CD4-positive, alpha-beta T cell treated with Interleukin-17A for 1 hour (primary cell): ENCODE results near the gene OR2F1.

Source experiments
- DNase-seq: peaks from one replicate; pipeline ENCODE4 v3.0.0-alpha.2; 2020

The OR2F1 gene

GRCh38 chr7:143954135-143954534 is 509 bp upstream of the OR2F1 start:
- DNase-seq, result no peak

GRCh38 chr7:143958781-143959180 is 4.1 kb downstream of the OR2F1 start:
- no peak for DNase-seq

- DNase-seq, result no peak
Measured at GRCh38 chr7:143960813-143961610, 6.4 kb downstream of the OR2F1 start.

- DNase-seq, result no peak
Measured at GRCh38 chr7:143965280-143965679, 10.6 kb downstream of the OR2F1 start.

- no peak for DNase-seq
Measured at GRCh38 chr7:143967398-143967797, 12.8 kb downstream of the OR2F1 start.

- no peak for DNase-seq
Measured at GRCh38 chr7:143973870-143974416, 19.3 kb downstream of the OR2F1 start.

GRCh38 chr7:143974459-143974858 is 19.8 kb downstream of the OR2F1 start:
- DNase-seq, result no peak

- DNase-seq, result no peak
Measured at GRCh38 chr7:143975617-143976016, 21.0 kb downstream of the OR2F1 start.

GRCh38 chr7:143978585-143978984 is 23.9 kb downstream of the OR2F1 start:
- no peak for DNase-seq

- DNase-seq, result no peak
Measured at GRCh38 chr7:143979359-143979758, 24.7 kb downstream of the OR2F1 start.

GRCh38 chr7:143979998-143980397 is 25.4 kb downstream of the OR2F1 start:
- no peak for DNase-seq

GRCh38 chr7:143980746-143981510 is 26.3 kb downstream of the OR2F1 start:
- DNase-seq, result no peak

GRCh38 chr7:143983960-143984359 is 29.3 kb downstream of the OR2F1 start:
- no peak for DNase-seq

GRCh38 chr7:143987513-143987912 is 32.9 kb downstream of the OR2F1 start:
- DNase-seq, result no peak

- no peak for DNase-seq
Measured at GRCh38 chr7:143988976-143989745, 34.5 kb downstream of the OR2F1 start.

GRCh38 chr7:143992670-143993069 is 38.0 kb downstream of the OR2F1 start:
- DNase-seq, result no peak

GRCh38 chr7:143993924-143994323 is 39.3 kb downstream of the OR2F1 start:
- no peak for DNase-seq

GRCh38 chr7:144000020-144000419 is 45.4 kb downstream of the OR2F1 start, which contains the start of gene OR6B1:
Gene OR6B1 (plus strand): TSS chr7:144000320. CDS start chr7:144003997, 3,677 bp downstream.
- DNase-seq, result no peak

GRCh38 chr7:144001543-144001942 is 46.9 kb downstream of the OR2F1 start:
- DNase-seq, result no peak

- no peak for DNase-seq
Measured at GRCh38 chr7:144004703-144005102, 50.1 kb downstream of the OR2F1 start.

GRCh38 chr7:144006029-144006691 is 51.5 kb downstream of the OR2F1 start:
- no peak for DNase-seq

- no peak for DNase-seq
Measured at GRCh38 chr7:144006692-144007042, 52.0 kb downstream of the OR2F1 start.

- no peak for DNase-seq
Measured at GRCh38 chr7:144009361-144009760, 54.7 kb downstream of the OR2F1 start.
